ENCODE data around the gene FAAP20. TPM values are rescaled to one million over a fixed set of nuclear protein-coding genes. Genes with fewer than 3 reads are reported as not detected.

FAAP20 gene
- total RNA-seq, 2 donors from 2014 or later, result 18.5 to 24.3 TPM

GRCh38 chr1:2172551-2173146, 21.9 kb downstream of the FAAP20 start:
- no peaks in the 10 kb centered on the region for H3K27me3 ChIP-seq
- no peak for DNase-seq (ENCODE audit: low spot score)
- no peak overlapping the region for H3K4me3 ChIP-seq
- no peaks in the 10 kb centered on the region for H3K36me3 ChIP-seq
- no peaks in the 10 kb centered on the region for H3K4me1 ChIP-seq
- H3K9me3 ChIP-seq, result no peaks in the 10 kb centered on the region
- no peak overlapping the region for H3K27ac ChIP-seq
- no peak for TF ChIP-seq CTCF (IDR thresholded peaks at IDR 0.05)

- Histone ChIP-seq H3K9me3 (no peaks in the 10 kb centered on the region), H3K27me3 (no peaks in the 10 kb centered on the region), H3K4me1 (no peaks in the 10 kb centered on the region), H3K27ac (no peak overlapping the region), H3K4me3 (no peak overlapping the region), H3K36me3 (no peaks in the 10 kb centered on the region)
- no peak for TF ChIP-seq CTCF (IDR thresholded peaks at IDR 0.05)
- no peak for DNase-seq (ENCODE audit: low spot score)
Observed at GRCh38 chr1:2172012-2172411, 22.6 kb downstream of the FAAP20 start.

GRCh38 chr1:2170211-2170610, 24.4 kb downstream of the FAAP20 start:
- DNase-seq (ENCODE audit: low spot score), result no peak

GRCh38 chr1:2169200-2169836, 25.3 kb downstream of the FAAP20 start:
- Histone ChIP-seq H3K4me3 (no peak overlapping the region), H3K9me3 (no peaks in the 10 kb centered on the region), H3K36me3 (no peaks in the 10 kb centered on the region), H3K4me1 (no peaks in the 10 kb centered on the region), H3K27ac (no peak overlapping the region), H3K27me3 (no peaks in the 10 kb centered on the region)
- TF ChIP-seq CTCF (IDR thresholded peaks at IDR 0.05), result no peak
- DNase-seq (ENCODE audit: low spot score), result no peak

More at GRCh38 chr1:2170211-2170610, 24.4 kb downstream of the FAAP20 start:
- H3K27ac ChIP-seq, result no peak overlapping the region
- no peaks in the 10 kb centered on the region for H3K4me1 ChIP-seq
- no peaks in the 10 kb centered on the region for H3K27me3 ChIP-seq
- no peak for TF ChIP-seq CTCF (IDR thresholded peaks at IDR 0.05)
- no peak overlapping the region for H3K4me3 ChIP-seq
- H3K9me3 ChIP-seq, result no peaks in the 10 kb centered on the region
- no peaks in the 10 kb centered on the region for H3K36me3 ChIP-seq

GRCh38 chr1:2168535-2168934, 26.0 kb downstream of the FAAP20 start:
- Histone ChIP-seq H3K36me3 (no peaks in the 10 kb centered on the region), H3K9me3 (no peaks in the 10 kb centered on the region), H3K27me3 (no peaks in the 10 kb centered on the region), H3K4me1 (no peaks in the 10 kb centered on the region), H3K4me3 (no peak overlapping the region), H3K27ac (no peak overlapping the region)
- no peak for TF ChIP-seq CTCF (IDR thresholded peaks at IDR 0.05)
- DNase-seq (ENCODE audit: low spot score), result no peak

- Histone ChIP-seq H3K4me3 (no peak overlapping the region), H3K4me1 (no peaks in the 10 kb centered on the region), H3K27me3 (no peaks in the 10 kb centered on the region), H3K27ac (no peak overlapping the region), H3K9me3 (no peaks in the 10 kb centered on the region), H3K36me3 (no peaks in the 10 kb centered on the region)
- DNase-seq (ENCODE audit: low spot score), result no peak
- TF ChIP-seq CTCF (IDR thresholded peaks at IDR 0.05), result no peak
Observed at GRCh38 chr1:2168090-2168489, 26.5 kb downstream of the FAAP20 start.

Data from right atrium auricular region (tissue), 2 donors.